Caco-2 (cell line): ENCODE results near the gene DLGAP4. TPM values are rescaled to one million over a fixed set of nuclear protein-coding genes. Genes with fewer than 3 reads are reported as not detected.

Experiments
- BruUV-seq: library from RNA; stranded (reverse); fragments of 400-500 nt; replicated peaks from 2 replicates; lab custom pipeline; 2021; lab: Mats Ljungman, UMichigan
- CTCF ChIA-PET: fragments of 300-600 bp; sonication (Branson Sonifier 250); formaldehyde crosslinking; loops from one replicate; lab custom pipeline; 2022; ENCODE audit warnings: antibody characterized with exemption; lab: Charles Lee
- POLR2A ChIA-PET: fragments of 300-600 bp; sonication (Branson Sonifier 250); formaldehyde crosslinking; loops from one replicate; lab custom pipeline; 2022; ENCODE audit warnings: antibody characterized with exemption; lab: Charles Lee
- DNase-seq, 2 experiments: peaks; one replicate each; pipeline versions ENCODE4 v3.0.0 to v3.0.0-alpha.2; 2020 to 2022
- H3K27me3 ChIP-seq: replicated peaks from 2 replicates; pipeline ENCODE4 v1.6.0; 2011; ENCODE audit warnings: low read length; ENCODE audit not compliant: control insufficient read depth, insufficient read depth
- H3K36me3 ChIP-seq: 2 replicates; pipeline ENCODE4 v1.5.1; 2011; ENCODE audit warnings: low read length; ENCODE audit not compliant: control insufficient read depth, insufficient read depth
- H3K4me1 ChIP-seq: fragments of 250-450 bp; sonication (Bioruptor Pico); 2 replicates; pipeline ENCODE4 v1.5.1; 2020; ENCODE audit warnings: mild to moderate bottlenecking
- H3K4me3 ChIP-seq: 2 replicates; pipeline ENCODE4 v1.5.1; 2011; ENCODE audit warnings: low read depth, mild to moderate bottlenecking, control low read depth, low read length
- H3K9me3 ChIP-seq: fragments of 250-450 bp; sonication (Bioruptor Pico); 2 replicates; pipeline ENCODE4 v1.5.1; 2020; ENCODE audit warnings: mild to moderate bottlenecking, moderate library complexity
- H3K27ac Mint-ChIP-seq: one replicate; pipeline ENCODE4 v1.8.0; 2022; ENCODE audit warnings: mixed read lengths; ENCODE audit not compliant: unreplicated experiment
- H3K27me3 Mint-ChIP-seq: one replicate; pipeline ENCODE4 v1.8.0; 2022; ENCODE audit warnings: mixed read lengths; ENCODE audit not compliant: insufficient read depth, unreplicated experiment
- H3K36me3 Mint-ChIP-seq: one replicate; pipeline ENCODE4 v1.8.0; 2022; ENCODE audit warnings: mild to moderate bottlenecking, mixed read lengths; ENCODE audit not compliant: insufficient read depth, unreplicated experiment
- H3K4me1 Mint-ChIP-seq: one replicate; pipeline ENCODE4 v1.8.0; 2022; ENCODE audit warnings: low read depth, mixed read lengths; ENCODE audit not compliant: unreplicated experiment
- H3K4me3 Mint-ChIP-seq: one replicate; pipeline ENCODE4 v1.8.0; 2022; ENCODE audit warnings: mild to moderate bottlenecking, moderate library complexity, mixed read lengths; ENCODE audit not compliant: unreplicated experiment
- H3K9me3 Mint-ChIP-seq: one replicate; pipeline ENCODE4 v1.8.0; 2022; ENCODE audit warnings: mixed read lengths; ENCODE audit not compliant: unreplicated experiment
- CTCF ChIP-seq, 2 experiments: fragments of 200-600 bp in 1 of 2; IDR thresholded peaks; 1 replicate in 1 of 2; 2 replicates in 1 of 2; pipeline versions ENCODE4 v1.5.1 to v1.8.0; 2011 to 2022; ENCODE audit warnings: antibody characterized with exemption in 1 of 2, control low read depth in 1 of 2, inconsistent platforms in 1 of 2, low read depth in 1 of 2, low read length in 1 of 2, mild to moderate bottlenecking in 1 of 2, moderate library complexity in 1 of 2; ENCODE audit not compliant: insufficient read depth in 1 of 2, severe bottlenecking in 1 of 2, unreplicated experiment in 1 of 2
- intact Hi-C: fragments of 100-400 bp; cut with micrococcal nuclease; formaldehyde crosslinking; loops from one replicate; pipeline ENCODE4 v1.10.0; 2022; ENCODE audit not compliant: unreplicated experiment
- total RNA-seq: library from RNA; stranded (reverse); gene quantifications from 2 replicates; pipeline ENCODE4 v1.2.3, GENCODE V29; 2022

Gene DLGAP4
- total RNA-seq, 1 experiment from 2014 or later: 122 TPM

- Histone ChIP-seq H3K36me3 (no peaks in the 10 kb centered on the region), H3K4me1 (no peaks in the 10 kb centered on the region), H3K27me3 (0 out of 2 replicates have a peak, but pooled peaks cover 3% of the 10 kb centered on the region), H3K9me3 (0 out of 2 replicates have a peak, but pooled peaks cover 2% of the 10 kb centered on the region), H3K4me3 (no peak overlapping the region)
- Mint-ChIP-seq H3K4me1 (no peaks in the 10 kb centered on the region), H3K27me3 (peaks cover 19% of the 10 kb centered on the region), H3K36me3 (no peaks in the 10 kb centered on the region), H3K27ac (no peak overlapping the region), H3K9me3 (peaks cover 12% of the 10 kb centered on the region), H3K4me3 (no peak overlapping the region)
- TF ChIP-seq CTCF (IDR thresholded peaks at IDR 0.05; ENCODE audit: insufficient read depth in 1 of 2, low read depth in 1 of 2, low read length in 1 of 2, severe bottlenecking in 1 of 2, unreplicated experiment in 1 of 2): no peak
- DNase-seq: no peak
- intact Hi-C loops: no loop called here
- BruUV-seq: no TSS peak
- POLR2A ChIA-PET: no interaction called here
- CTCF ChIA-PET: no interaction called here
Observed at GRCh38 chr20:36391955-36392354, 85.8 kb downstream of the DLGAP4 start.

- no peak overlapping the region for H3K4me3 Mint-ChIP-seq
- Histone ChIP-seq H3K36me3 (no peaks in the 10 kb centered on the region), H3K27me3 (0 out of 2 replicates have a peak, but pooled peaks cover 3% of the 10 kb centered on the region), H3K4me3 (no peak overlapping the region), H3K9me3 (0 out of 2 replicates have a peak, but pooled peaks cover 2% of the 10 kb centered on the region), H3K4me1 (no peaks in the 10 kb centered on the region)
- H3K27ac Mint-ChIP-seq: no peak overlapping the region
- intact Hi-C loops: no loop called here
- BruUV-seq: no TSS peak
- peaks cover 12% of the 10 kb centered on the region for H3K9me3 Mint-ChIP-seq
- ChIA-PET CTCF (no interaction called here), POLR2A (no interaction called here)
- no peaks in the 10 kb centered on the region for H3K4me1 Mint-ChIP-seq
- no peak for DNase-seq
- no peak for TF ChIP-seq CTCF (IDR thresholded peaks at IDR 0.05; ENCODE audit: insufficient read depth in 1 of 2, low read depth in 1 of 2, low read length in 1 of 2, severe bottlenecking in 1 of 2, unreplicated experiment in 1 of 2)
- H3K36me3 Mint-ChIP-seq: no peaks in the 10 kb centered on the region
- peaks cover 11% of the 10 kb centered on the region for H3K27me3 Mint-ChIP-seq
Observed at GRCh38 chr20:36392989-36393388, 86.8 kb downstream of the DLGAP4 start.

- intact Hi-C loops: no loop called here
- Histone ChIP-seq H3K36me3 (no peaks in the 10 kb centered on the region), H3K4me1 (no peaks in the 10 kb centered on the region), H3K27me3 (0 out of 2 replicates have a peak, but pooled peaks cover 3% of the 10 kb centered on the region), H3K9me3 (0 out of 2 replicates have a peak, but pooled peaks cover 2% of the 10 kb centered on the region), H3K4me3 (no peak overlapping the region)
- peaks cover 12% of the 10 kb centered on the region for H3K9me3 Mint-ChIP-seq
- H3K4me1 Mint-ChIP-seq: no peaks in the 10 kb centered on the region
- H3K36me3 Mint-ChIP-seq: no peaks in the 10 kb centered on the region
- no peak overlapping the region for H3K4me3 Mint-ChIP-seq
- TF ChIP-seq CTCF (IDR thresholded peaks at IDR 0.05; ENCODE audit: insufficient read depth in 1 of 2, low read depth in 1 of 2, low read length in 1 of 2, severe bottlenecking in 1 of 2, unreplicated experiment in 1 of 2): no peak
- ChIA-PET POLR2A (no interaction called here), CTCF (interaction anchor here (0.5 kb wide), 1 partner anchor 1962 kb away, joined by 3 read pairs; no protein-coding TSS in a partner anchor)
- peaks cover 10% of the 10 kb centered on the region for H3K27me3 Mint-ChIP-seq
- no TSS peak for BruUV-seq
- no peak overlapping the region for H3K27ac Mint-ChIP-seq
- DNase-seq: no peak
Observed at GRCh38 chr20:36394340-36394965, 88.3 kb downstream of the DLGAP4 start.
